Activated CD4-positive, alpha-beta T cell treated with anti-CD3 and anti-CD28 coated beads, Interleukin-2, amount 10 ng/mL, durations not matched to agents 7 days and 5 days (primary cell): Measurements from ENCODE around the gene MEGF11. TPM values are rescaled to one million over a fixed set of nuclear protein-coding genes. Genes with fewer than 3 reads are reported as not detected.

Source experiments
- CTCF ChIA-PET: fragments of 350-600 bp; sonication (Branson Sonifier 250); formaldehyde crosslinking; loops from one replicate; lab custom pipeline; 2021; ENCODE audit warnings: antibody characterized with exemption; lab: Charles Lee
- POLR2A ChIA-PET: fragments of 350-600 bp; sonication (Branson Sonifier 250); formaldehyde crosslinking; loops from one replicate; lab custom pipeline; 2021; ENCODE audit warnings: antibody characterized with exemption; lab: Charles Lee
- DNase-seq: peaks from one replicate; pipeline ENCODE4 v3.0.0-alpha.2; 2020
- H3K27ac Mint-ChIP-seq: one replicate; pipeline ENCODE4 v1.8.0; 2021; ENCODE audit warnings: mild to moderate bottlenecking, moderate library complexity, mixed read lengths
- H3K27me3 Mint-ChIP-seq: one replicate; pipeline ENCODE4 v1.8.0; 2021; ENCODE audit warnings: mixed read lengths
- H3K36me3 Mint-ChIP-seq: one replicate; pipeline ENCODE4 v1.8.0; 2021; ENCODE audit warnings: low read depth, mixed read lengths
- H3K4me1 Mint-ChIP-seq: one replicate; pipeline ENCODE4 v1.8.0; 2021; ENCODE audit warnings: mixed read lengths
- H3K4me3 Mint-ChIP-seq: one replicate; pipeline ENCODE4 v1.8.0; 2021; ENCODE audit warnings: mild to moderate bottlenecking, moderate library complexity, mixed read lengths
- H3K9me3 Mint-ChIP-seq: one replicate; pipeline ENCODE4 v1.8.0; 2021; ENCODE audit warnings: mixed read lengths
- total RNA-seq, 2 experiments: library from RNA; stranded (reverse); gene quantifications; one replicate each; pipeline ENCODE4 v1.2.3, GENCODE V29; 2021

The MEGF11 gene
- total RNA-seq, 2 experiments from 2014 or later = not detected

DNA sequence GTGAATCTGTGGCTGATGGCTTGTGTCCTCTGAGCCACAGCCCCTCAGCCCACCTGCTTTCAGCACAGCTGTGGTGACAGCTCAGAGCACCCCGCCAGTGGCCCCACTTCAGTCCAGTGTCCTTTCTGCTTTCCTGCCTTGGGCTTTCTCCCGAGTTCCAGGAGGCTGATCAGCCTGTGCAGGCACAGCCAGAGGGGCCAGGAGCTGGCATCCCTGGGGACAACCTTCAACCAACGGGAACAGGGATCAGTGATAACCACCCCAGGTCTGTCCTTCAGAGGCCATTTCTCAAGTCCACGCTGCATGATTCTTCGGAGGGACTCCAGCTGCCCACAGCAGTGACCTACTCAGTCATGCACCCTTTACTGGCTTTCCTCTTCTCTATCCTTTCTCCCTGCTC lies 217.6 kb downstream of the MEGF11 start:
- POLR2A ChIA-PET = interaction anchor here (0.6 kb wide), 1 partner anchor 1702 kb away, joined by 3 read pairs; no protein-coding TSS in a partner anchor
- H3K27ac Mint-ChIP-seq = no peak overlapping the region
- peaks cover 21% of the 10 kb centered on the region for H3K27me3 Mint-ChIP-seq
- DNase-seq = no peak
- H3K4me1 Mint-ChIP-seq = no peaks in the 10 kb centered on the region
- CTCF ChIA-PET = no interaction called here
- no peaks in the 10 kb centered on the region for H3K36me3 Mint-ChIP-seq
- H3K4me3 Mint-ChIP-seq = no peak overlapping the region
- H3K9me3 Mint-ChIP-seq = peaks cover 2% of the 10 kb centered on the region

DNA sequence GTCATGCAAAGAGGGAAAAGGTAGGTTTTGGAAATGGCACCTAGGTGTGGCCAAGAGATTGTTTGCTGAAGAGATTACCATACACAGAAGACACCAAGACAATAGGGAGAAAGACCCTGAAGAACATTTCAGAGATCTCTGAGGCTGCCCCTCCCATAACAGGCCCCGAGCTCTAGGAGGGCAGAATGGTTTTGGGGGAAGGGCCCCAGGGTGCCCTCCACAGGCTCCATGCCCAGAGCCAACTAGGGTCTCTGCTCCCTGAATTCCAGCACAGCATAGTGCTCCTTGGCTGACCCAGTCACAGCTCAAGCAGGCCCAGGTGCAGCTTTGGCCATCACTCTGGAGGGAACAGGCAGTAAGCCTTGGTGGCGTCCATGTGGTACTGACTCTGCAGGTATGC lies 220.4 kb downstream of the MEGF11 start:
- no peak for DNase-seq
- CTCF ChIA-PET = no interaction called here
- Mint-ChIP-seq H3K4me1 (no peaks in the 10 kb centered on the region), H3K27me3 (peaks cover 12% of the 10 kb centered on the region), H3K4me3 (no peak overlapping the region), H3K9me3 (peaks cover 2% of the 10 kb centered on the region), H3K27ac (no peak overlapping the region), H3K36me3 (no peaks in the 10 kb centered on the region)
- POLR2A ChIA-PET = no interaction called here

DNA sequence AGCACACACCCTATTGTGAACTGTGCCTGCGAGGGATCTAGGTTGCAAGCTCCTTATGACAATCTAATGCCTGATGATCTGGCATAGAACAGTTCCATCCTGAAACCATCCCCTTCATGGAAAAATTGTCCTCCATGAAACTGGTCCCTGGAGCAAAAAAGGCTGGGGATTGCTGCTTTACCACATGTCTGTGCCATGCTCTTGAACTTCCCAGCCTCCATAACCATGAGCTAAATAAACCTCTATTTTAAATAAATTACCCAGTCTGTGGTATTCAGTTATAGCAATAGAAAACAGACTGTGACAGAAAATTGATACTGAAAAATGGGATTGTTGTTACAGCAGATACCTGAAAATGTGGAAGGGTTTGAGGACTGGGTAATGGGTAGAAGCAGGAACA lies 221.5 kb downstream of the MEGF11 start:
- ChIA-PET POLR2A (no interaction called here), CTCF (no interaction called here)
- no peak overlapping the region for H3K4me3 Mint-ChIP-seq

DNA sequence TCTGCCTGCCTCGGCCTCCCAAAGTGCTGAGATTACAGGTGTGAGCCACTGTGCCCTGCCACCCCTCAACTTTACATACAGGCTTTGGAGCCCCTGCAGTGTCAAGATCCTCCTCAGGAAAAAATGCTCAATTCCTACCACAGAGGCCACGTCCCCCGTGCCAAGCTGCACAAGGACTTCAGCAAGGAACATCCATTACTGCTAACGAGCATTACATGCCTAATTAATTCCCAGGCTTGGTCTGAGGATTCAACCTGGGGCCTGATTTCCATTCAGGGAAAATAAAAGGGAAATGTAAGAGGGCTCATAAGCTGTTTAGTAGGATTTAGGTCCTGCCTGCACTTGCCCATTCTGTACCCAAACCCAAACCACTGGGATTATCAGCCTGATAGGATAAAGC lies 222.9 kb downstream of the MEGF11 start:
- H3K9me3 Mint-ChIP-seq = peaks cover 2% of the 10 kb centered on the region
- H3K27ac Mint-ChIP-seq = no peak overlapping the region
- H3K36me3 Mint-ChIP-seq = no peaks in the 10 kb centered on the region
- H3K4me1 Mint-ChIP-seq = no peaks in the 10 kb centered on the region
- ChIA-PET CTCF (no interaction called here), POLR2A (no interaction called here)
- DNase-seq = no peak
- H3K4me3 Mint-ChIP-seq = no peak overlapping the region
- peaks cover 7% of the 10 kb centered on the region for H3K27me3 Mint-ChIP-seq

More for the DNA sequence above, 221.5 kb downstream of the MEGF11 start:
- H3K27me3 Mint-ChIP-seq = peaks cover 11% of the 10 kb centered on the region
- no peak for DNase-seq
- no peaks in the 10 kb centered on the region for H3K36me3 Mint-ChIP-seq
- no peaks in the 10 kb centered on the region for H3K4me1 Mint-ChIP-seq
- no peak overlapping the region for H3K27ac Mint-ChIP-seq
- peaks cover 2% of the 10 kb centered on the region for H3K9me3 Mint-ChIP-seq

DNA sequence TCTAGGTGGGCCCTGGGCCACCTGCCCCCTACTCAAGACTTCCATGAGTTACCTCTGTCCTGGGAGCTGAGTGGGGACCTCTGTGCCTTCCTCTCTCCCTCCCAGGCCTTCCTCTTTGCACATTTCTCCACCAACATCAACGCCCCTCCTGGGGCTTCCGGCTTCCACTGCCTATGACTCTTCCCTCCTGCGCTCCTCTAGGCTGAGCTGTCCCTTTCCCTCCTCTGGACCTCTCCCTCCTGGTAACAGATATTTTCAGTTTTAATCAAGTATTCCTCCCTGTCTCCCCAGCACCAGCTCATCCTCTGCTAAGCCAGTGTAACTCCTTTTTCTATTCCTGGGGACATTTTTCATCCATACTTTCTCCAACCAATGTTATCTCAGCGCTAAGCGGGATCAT lies 223.9 kb downstream of the MEGF11 start:
- ChIA-PET POLR2A (no interaction called here), CTCF (no interaction called here)

DNA sequence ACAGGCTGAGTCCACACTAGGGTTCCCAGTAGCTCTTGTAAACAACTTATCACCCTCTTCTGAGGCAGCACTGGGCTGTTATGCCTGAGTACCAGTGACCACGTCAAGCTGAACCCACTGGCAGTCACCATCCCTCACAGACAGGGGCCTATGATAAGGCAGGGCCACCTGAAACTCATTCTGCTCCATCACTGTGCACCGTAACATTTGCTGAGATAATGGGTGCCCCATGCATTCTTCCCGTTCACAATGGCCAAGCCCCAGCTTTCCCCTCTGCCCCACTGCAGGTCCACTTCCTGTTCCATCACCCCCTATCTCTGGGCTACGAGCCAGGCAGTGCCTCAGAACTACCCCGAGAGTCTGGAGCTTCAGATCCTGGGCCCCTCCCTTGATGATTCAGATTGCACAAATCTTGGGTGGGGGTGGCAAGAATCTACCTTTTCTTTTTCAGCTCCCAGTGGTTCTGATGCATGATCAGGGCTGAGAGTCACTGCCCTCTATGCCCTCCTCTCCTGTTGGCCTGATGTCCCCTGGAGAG lies 226.2 kb downstream of the MEGF11 start:
- H3K4me3 Mint-ChIP-seq = no peak overlapping the region
- no peak for DNase-seq
- ChIA-PET CTCF (interaction anchor here (0.6 kb wide), 1 partner anchor 34 kb away, joined by 3 read pairs; no protein-coding TSS in a partner anchor), POLR2A (no interaction called here)
- H3K9me3 Mint-ChIP-seq = peaks cover under 1% of the 10 kb centered on the region
- H3K36me3 Mint-ChIP-seq = no peaks in the 10 kb centered on the region
- peaks cover 15% of the 10 kb centered on the region for H3K27me3 Mint-ChIP-seq
- H3K27ac Mint-ChIP-seq = no peak overlapping the region
- no peaks in the 10 kb centered on the region for H3K4me1 Mint-ChIP-seq

More for the DNA sequence above, 223.9 kb downstream of the MEGF11 start:
- Mint-ChIP-seq H3K27ac (no peak overlapping the region), H3K27me3 (peaks cover 12% of the 10 kb centered on the region), H3K4me1 (no peaks in the 10 kb centered on the region), H3K4me3 (no peak overlapping the region), H3K9me3 (peaks cover 2% of the 10 kb centered on the region), H3K36me3 (no peaks in the 10 kb centered on the region)
- DNase-seq = no peak

DNA sequence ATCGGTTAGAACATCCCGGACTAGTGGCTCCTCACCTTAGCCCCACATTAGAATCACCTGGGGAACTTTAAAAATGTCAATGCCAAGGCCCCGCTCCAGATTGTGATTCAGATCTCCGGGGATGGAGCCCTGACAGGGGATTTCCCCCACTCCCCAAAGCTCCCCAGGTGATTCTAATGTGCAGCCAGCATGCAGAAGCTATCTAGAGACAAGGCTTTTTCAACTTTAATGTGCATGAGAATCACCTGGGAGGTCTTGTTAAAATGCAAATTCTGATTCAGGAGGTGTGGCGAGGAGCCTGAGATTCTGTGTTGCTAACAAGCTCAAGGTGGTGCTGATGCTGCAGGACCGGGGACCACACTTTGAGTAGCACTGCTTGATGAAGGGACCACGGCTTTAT lies 227.6 kb downstream of the MEGF11 start:
- CTCF ChIA-PET = interaction anchor here (0.6 kb wide), 1 partner anchor 17 kb away, joined by 3 read pairs; no protein-coding TSS in a partner anchor
- Mint-ChIP-seq H3K9me3 (no peaks in the 10 kb centered on the region), H3K27me3 (peaks cover 13% of the 10 kb centered on the region), H3K36me3 (no peaks in the 10 kb centered on the region), H3K4me3 (no peak overlapping the region), H3K4me1 (no peaks in the 10 kb centered on the region), H3K27ac (no peak overlapping the region)
- POLR2A ChIA-PET = no interaction called here
- DNase-seq = no peak

DNA sequence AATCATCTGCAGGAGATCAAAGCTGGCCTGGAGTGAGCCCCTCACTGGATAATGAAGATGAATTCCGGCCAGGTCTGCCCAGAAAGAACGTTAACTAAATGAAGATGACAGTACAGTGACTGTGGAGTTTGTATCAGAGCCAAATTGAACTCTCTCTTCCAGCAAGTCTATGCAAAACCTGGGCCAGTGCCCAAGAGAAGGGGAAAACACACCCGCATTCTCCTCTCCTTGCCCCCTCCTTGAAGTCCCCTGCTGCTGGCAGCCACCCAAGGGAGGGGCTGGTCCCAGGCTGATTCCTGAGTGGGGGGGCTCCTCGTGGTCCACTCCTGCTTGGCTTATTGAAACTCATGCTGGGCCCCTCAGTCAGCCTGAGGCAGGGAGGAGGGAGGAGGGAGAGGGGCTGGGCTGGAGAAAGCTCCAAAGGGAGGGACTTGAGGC lies 228.5 kb downstream of the MEGF11 start:
- H3K4me1 Mint-ChIP-seq = no peaks in the 10 kb centered on the region
- H3K4me3 Mint-ChIP-seq = no peak overlapping the region
- ChIA-PET POLR2A (no interaction called here), CTCF (no interaction called here)
- H3K36me3 Mint-ChIP-seq = no peaks in the 10 kb centered on the region
- DNase-seq = no peak
- no peak overlapping the region for H3K27ac Mint-ChIP-seq
- H3K9me3 Mint-ChIP-seq = no peaks in the 10 kb centered on the region
- H3K27me3 Mint-ChIP-seq = peaks cover 13% of the 10 kb centered on the region

DNA sequence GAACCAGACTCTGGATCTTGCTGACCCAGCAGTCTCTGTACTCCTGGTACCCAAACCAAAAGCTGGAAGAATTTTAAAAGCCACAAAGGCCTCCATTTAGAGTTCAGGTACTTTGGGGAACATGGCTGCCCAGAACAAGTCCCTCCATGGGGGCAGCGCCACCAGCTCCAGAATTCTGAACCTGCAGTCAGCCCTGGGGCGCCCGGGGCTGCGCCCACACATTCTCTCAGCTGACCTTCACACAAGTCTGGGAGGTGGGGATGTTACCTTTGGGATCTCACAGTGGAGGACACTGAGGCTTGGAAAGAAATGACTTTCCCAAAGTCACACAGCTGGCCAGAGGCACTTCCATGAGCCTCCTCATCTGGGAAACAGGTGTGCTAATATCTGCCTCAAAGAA lies 229.4 kb downstream of the MEGF11 start:
- Mint-ChIP-seq H3K4me1 (no peaks in the 10 kb centered on the region), H3K27ac (no peak overlapping the region), H3K36me3 (no peaks in the 10 kb centered on the region), H3K27me3 (peaks cover 13% of the 10 kb centered on the region), H3K4me3 (no peak overlapping the region), H3K9me3 (no peaks in the 10 kb centered on the region)
- no peak for DNase-seq
- ChIA-PET POLR2A (no interaction called here), CTCF (interaction anchor here (0.8 kb wide), 1 partner anchor 23 kb away, joined by 3 read pairs; no protein-coding TSS in a partner anchor)

DNA sequence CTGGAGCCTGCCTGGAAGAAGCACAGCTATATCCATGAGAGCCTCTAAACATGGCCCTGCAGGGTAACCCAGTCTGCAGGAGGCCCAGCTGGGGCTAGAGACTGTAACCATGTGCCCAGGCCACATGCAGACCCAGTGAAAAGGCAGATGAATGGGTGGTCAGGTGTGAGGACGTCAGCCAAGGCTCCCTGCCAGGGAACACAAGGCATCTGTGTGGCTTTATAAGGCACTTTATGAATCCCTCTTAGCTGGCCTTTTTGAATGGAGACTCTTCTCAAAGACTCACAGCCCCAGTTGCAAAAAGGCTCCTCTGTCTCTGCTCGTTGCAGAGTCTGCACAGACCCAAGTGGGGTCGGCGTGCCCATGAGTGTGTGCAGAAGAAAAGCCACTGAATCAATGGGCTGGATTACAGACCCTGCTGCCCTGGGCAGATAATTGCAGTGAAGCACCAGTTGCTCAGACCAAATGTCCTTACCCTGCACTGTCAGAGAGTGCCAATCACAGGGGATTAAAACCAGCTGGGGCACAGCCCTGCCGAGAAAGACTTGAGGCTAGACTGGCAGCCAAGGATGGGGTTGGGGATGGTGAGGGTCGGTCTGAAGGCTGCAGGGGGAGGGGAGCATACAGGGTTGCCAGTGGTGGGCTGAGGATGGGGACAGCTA lies 230.1 kb downstream of the MEGF11 start:
- ChIA-PET CTCF (interaction anchor here (0.8 kb wide), 1 partner anchor 22 kb away, joined by 3 read pairs; no protein-coding TSS in a partner anchor), POLR2A (no interaction called here)
- peaks cover 13% of the 10 kb centered on the region for H3K27me3 Mint-ChIP-seq
- DNase-seq = no peak
- H3K4me1 Mint-ChIP-seq = no peaks in the 10 kb centered on the region
- no peak overlapping the region for H3K4me3 Mint-ChIP-seq
- no peaks in the 10 kb centered on the region for H3K9me3 Mint-ChIP-seq
- no peak overlapping the region for H3K27ac Mint-ChIP-seq
- H3K36me3 Mint-ChIP-seq = no peaks in the 10 kb centered on the region

DNA sequence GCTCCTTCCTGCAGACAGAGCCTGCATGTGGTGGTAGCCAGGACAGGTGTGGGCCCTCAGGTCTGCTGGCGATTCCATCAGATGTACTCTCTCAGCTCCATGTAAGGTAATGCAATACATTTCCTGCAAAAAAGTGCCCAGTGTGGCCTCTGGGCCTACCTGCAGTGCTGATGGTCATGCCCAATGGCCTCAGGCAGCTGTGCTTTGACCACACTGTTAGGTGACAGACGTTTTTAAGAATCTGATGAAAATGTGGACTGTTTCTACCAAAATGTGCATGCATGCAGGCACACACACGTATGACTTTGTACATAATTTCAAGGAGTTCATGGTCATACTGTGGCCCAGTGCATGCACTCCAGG lies 231.4 kb downstream of the MEGF11 start:
- POLR2A ChIA-PET = no interaction called here
- CTCF ChIA-PET = no interaction called here
- no peak overlapping the region for H3K27ac Mint-ChIP-seq
- DNase-seq = no peak
- H3K36me3 Mint-ChIP-seq = no peaks in the 10 kb centered on the region
- H3K27me3 Mint-ChIP-seq = peaks cover 10% of the 10 kb centered on the region
- no peaks in the 10 kb centered on the region for H3K9me3 Mint-ChIP-seq
- no peak overlapping the region for H3K4me3 Mint-ChIP-seq
- no peaks in the 10 kb centered on the region for H3K4me1 Mint-ChIP-seq

DNA sequence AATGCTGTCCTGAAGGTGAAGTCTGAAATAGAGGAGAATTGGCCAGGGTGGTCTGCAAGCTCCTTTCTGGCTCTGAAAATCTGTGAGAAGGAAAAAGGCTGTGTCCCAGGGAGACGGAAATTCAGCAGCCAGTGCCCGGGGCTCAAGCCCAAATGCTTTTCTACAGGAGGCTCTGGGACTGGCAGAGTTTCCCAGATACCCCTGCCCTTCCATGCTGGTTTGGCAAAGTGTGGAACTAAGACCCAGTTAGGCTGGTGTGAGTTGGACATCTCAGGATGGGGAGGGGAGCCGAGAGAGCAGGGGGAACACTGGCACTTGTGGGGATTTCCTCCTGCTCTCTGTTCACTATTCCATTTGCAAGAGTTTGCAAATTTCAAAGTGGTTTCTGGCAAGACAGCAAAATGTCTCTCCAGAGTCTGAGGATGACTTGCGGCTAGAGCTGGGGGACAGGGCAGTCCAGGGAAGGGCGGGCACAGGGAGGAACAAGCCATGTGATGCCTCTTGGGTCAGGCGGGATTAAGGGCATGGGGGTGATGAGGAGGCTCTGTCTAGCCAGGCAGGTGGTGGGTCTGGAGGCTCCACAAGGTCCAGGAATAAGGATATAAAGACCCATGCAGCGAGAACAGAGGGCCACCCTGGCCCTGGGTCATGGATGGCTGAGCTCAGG lies 231.9 kb downstream of the MEGF11 start:
- Mint-ChIP-seq H3K27ac (no peak overlapping the region), H3K27me3 (peaks cover 9% of the 10 kb centered on the region), H3K4me3 (no peak overlapping the region), H3K4me1 (no peaks in the 10 kb centered on the region), H3K36me3 (no peaks in the 10 kb centered on the region), H3K9me3 (no peaks in the 10 kb centered on the region)
- ChIA-PET CTCF (no interaction called here), POLR2A (no interaction called here)
- DNase-seq = no peak

DNA sequence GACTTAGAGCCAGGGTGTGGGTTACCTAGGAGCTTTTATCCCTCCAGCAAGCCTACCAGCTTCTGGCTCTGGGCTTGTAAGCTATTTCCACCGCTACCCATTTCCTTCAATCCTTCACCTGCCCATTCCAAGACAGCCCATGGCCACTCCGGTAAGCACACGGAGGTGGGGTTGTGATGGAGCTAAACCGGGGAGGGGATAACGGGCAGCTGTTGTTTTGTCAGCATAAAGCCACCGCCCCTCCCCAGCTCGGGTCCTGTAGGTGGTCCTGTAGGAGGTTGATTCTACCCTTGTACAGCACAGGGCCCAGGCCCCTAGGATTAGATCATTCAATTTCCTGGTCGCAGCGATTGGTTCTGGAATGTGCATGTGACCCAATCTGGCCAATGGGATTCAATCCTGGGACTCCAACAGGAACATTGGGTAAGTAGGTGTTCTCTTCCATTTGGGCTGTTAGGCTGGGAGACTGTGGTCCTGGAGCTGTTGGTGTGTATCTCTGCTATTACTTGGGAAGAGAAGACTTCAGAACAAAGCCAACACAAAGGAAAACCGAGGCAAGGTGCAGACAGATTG lies 233.6 kb downstream of the MEGF11 start:
- H3K36me3 Mint-ChIP-seq = no peaks in the 10 kb centered on the region
- no peaks in the 10 kb centered on the region for H3K4me1 Mint-ChIP-seq
- DNase-seq = no peak
- no peak overlapping the region for H3K4me3 Mint-ChIP-seq
- H3K9me3 Mint-ChIP-seq = no peaks in the 10 kb centered on the region
- peaks cover 12% of the 10 kb centered on the region for H3K27me3 Mint-ChIP-seq
- POLR2A ChIA-PET = no interaction called here
- no peak overlapping the region for H3K27ac Mint-ChIP-seq
- CTCF ChIA-PET = no interaction called here
